Activated naive CD4-positive, alpha-beta T cell treated with anti-CD3 and anti-CD28 coated beads, Interleukin-2, amount 50 U/mL, for 72 hours (primary cell): Measurements from ENCODE around the gene LSAMP. TPM values are rescaled to one million over a fixed set of nuclear protein-coding genes. Genes with fewer than 3 reads are reported as not detected.

Experiments used
- ATAC-seq, 2 donors: fragments of 150-1000 bp; cut with Tn5 transposase; 2 replicates each; pipeline ENCODE4 v1.10.0; 2021; ENCODE audit warnings: mild to moderate bottlenecking in 2 of 2, moderate library complexity in 2 of 2
- DNase-seq, 2 donors: peaks; one replicate each; pipeline ENCODE4 v3.0.0; 2021 to 2022; ENCODE audit warnings: low spot score in 2 of 2
- H3K27ac Mint-ChIP-seq, 2 donors: one replicate each; pipeline ENCODE4 v1.8.0; 2022; ENCODE audit warnings: mild to moderate bottlenecking in 2 of 2, mixed read lengths in 2 of 2
- H3K36me3 Mint-ChIP-seq, 2 donors: one replicate each; pipeline ENCODE4 v1.8.0; 2022; ENCODE audit warnings: mixed read lengths in 2 of 2
- H3K9me3 Mint-ChIP-seq, 2 donors: one replicate each; pipeline ENCODE4 v1.8.0; 2022; ENCODE audit warnings: mixed read lengths in 2 of 2
- total RNA-seq, 2 donors: library from RNA; stranded (reverse); gene quantifications; one replicate each; pipeline ENCODE4 v1.2.3, GENCODE V29; 2022

LSAMP gene
- total RNA-seq, 2 donors from 2014 or later = not detected

DNA sequence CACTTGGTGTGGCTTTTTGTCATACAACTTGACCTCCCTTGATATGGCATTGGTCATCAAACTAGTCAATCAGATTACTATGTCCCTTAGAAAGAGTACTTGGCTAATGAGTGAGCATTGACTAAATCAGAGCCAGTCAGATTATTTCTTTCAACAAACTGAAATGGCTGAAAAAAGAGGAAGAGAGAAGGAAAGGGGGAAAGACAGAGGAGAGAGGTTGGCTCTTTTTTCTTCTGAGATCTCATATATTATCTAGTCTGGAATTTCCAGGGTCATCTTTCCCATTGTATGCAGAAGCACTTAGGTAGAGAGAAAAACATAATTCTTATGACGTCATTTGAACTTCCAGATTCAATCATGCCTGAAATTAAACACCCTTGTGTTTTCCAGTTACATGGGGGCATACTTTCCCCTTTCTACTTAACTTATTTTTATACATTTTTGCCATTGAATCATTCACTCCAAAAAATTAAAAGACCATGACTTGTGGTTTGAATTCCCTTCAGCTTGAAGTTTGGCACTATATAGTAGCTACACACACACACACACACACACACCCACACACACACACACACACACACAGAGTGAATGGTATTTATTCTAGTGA, 387.8 kb downstream of the LSAMP start:
- ATAC-seq (no peak), DNase-seq (no peak)
- Mint-ChIP-seq H3K27ac (no peak overlapping the region), H3K36me3 (no peaks in the 10 kb centered on the region), H3K9me3 (peaks cover 0 to 3% of the 10 kb centered on the region in 2 donors)

- H3K27ac Mint-ChIP-seq = no peak overlapping the region
- no peaks in the 10 kb centered on the region for H3K36me3 Mint-ChIP-seq
- ATAC-seq (no peak), DNase-seq (no peak)
- peaks cover 0 to 7% of the 10 kb centered on the region in 2 donors for H3K9me3 Mint-ChIP-seq
These were observed 389.0 kb downstream of the LSAMP start for GRCh38 chr3:116056280-116056679.

GRCh38 chr3:116053017-116053416, 392.3 kb downstream of the LSAMP start:
- Mint-ChIP-seq H3K9me3 (peaks cover 0 to 7% of the 10 kb centered on the region in 2 donors), H3K36me3 (no peaks in the 10 kb centered on the region), H3K27ac (no peak overlapping the region)
- ATAC-seq (no peak), DNase-seq (no peak)

GRCh38 chr3:116052602-116053001, 392.7 kb downstream of the LSAMP start:
- ATAC-seq (no peak), DNase-seq (no peak)
- Mint-ChIP-seq H3K9me3 (peaks cover 0 to 7% of the 10 kb centered on the region in 2 donors), H3K27ac (no peak overlapping the region), H3K36me3 (no peaks in the 10 kb centered on the region)

- ATAC-seq = no peak
- peaks cover 0 to 5% of the 10 kb centered on the region in 2 donors for H3K9me3 Mint-ChIP-seq
- no peaks in the 10 kb centered on the region for H3K36me3 Mint-ChIP-seq
- H3K27ac Mint-ChIP-seq = no peak overlapping the region
- no peak for DNase-seq
These were observed 393.7 kb downstream of the LSAMP start for GRCh38 chr3:116051586-116051985.

GRCh38 chr3:116051040-116051439, 394.2 kb downstream of the LSAMP start:
- peaks cover 0 to 4% of the 10 kb centered on the region in 2 donors for H3K9me3 Mint-ChIP-seq
- ATAC-seq (no peak), DNase-seq (no peak)
- H3K27ac Mint-ChIP-seq = no peak overlapping the region
- no peaks in the 10 kb centered on the region for H3K36me3 Mint-ChIP-seq

DNA sequence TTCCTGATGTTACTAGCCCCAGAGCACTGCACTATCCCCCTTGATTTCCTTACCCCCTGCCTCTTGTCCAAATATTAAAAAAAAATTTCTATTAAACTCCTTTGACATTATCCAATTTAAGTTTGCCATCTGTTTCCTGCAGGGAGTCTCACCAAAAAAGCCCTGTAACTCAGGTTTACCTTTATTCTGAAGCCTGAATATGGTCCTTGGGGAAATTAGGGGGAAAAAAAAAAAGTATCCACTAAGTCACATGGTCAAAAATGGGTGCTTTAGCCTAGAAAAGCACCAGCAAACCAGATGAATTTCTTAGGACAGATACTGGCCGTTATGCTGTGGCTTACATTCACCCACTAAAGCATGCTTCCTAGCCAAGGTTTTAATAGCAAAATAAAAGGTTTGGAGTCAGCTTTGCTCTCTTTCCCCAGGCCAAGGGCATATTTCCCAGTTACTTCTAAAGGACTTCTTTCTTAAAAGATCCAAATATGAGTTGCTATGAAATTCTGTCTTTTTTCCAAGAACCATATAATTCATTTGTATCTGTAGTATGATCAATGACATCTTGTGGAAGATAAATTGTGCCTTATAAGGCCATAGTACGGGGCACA, 394.9 kb downstream of the LSAMP start:
- ATAC-seq (no peak), DNase-seq (no peak)
- Mint-ChIP-seq H3K36me3 (no peaks in the 10 kb centered on the region), H3K9me3 (peaks cover 0 to 4% of the 10 kb centered on the region in 2 donors), H3K27ac (no peak overlapping the region)

GRCh38 chr3:116048991-116049390, 396.3 kb downstream of the LSAMP start:
- Mint-ChIP-seq H3K36me3 (no peaks in the 10 kb centered on the region), H3K27ac (no peak overlapping the region), H3K9me3 (peaks cover 0 to 4% of the 10 kb centered on the region in 2 donors)
- ATAC-seq (no peak), DNase-seq (no peak)

DNA sequence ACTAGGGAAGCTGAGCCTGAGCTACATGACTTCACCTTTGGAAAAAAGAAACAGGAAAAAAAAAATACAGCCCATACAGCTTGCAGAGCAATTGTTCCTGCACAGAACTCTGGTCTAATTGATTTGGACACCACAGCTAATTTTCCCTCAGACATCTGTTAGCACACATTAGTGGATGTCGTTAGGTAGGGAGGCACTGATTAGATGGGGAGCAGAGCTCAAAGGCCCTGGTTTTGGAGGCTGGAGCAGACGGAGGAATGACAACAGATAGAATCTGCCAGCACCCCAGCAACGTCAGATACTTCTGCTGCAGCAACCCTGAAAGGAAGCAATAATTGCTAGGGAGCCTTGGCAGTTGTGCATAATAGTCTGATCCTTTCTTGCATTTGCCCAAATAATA, 398.9 kb downstream of the LSAMP start:
- Mint-ChIP-seq H3K27ac (no peak overlapping the region), H3K9me3 (no peaks in the 10 kb centered on the region), H3K36me3 (no peaks in the 10 kb centered on the region)
- ATAC-seq (no peak), DNase-seq (no peak)

- H3K27ac Mint-ChIP-seq = no peak overlapping the region
- no peak for ATAC-seq
These were observed 400.0 kb downstream of the LSAMP start for GRCh38 chr3:116045314-116045713.

DNA sequence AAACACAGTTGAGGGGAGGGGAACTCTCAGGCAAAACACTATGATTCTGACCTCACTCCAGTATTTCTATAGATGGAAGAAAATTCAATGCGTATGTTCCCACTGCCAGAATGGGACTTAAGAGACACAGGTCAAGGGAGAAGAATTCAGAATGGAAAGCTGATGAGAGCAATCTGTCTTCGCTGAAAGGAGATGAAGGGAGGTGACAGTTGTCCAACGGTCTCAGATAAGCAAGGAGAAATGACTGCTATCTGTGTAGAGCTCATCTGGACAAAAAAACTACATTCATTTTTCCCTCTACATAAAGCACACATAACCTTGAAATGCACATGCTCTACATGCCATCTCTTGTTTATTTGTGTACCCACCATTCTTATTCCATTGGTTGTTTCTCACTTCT, 405.1 kb downstream of the LSAMP start:
- DNase-seq = no peak
- ATAC-seq = no peak
- Mint-ChIP-seq H3K36me3 (no peaks in the 10 kb centered on the region), H3K27ac (no peak overlapping the region), H3K9me3 (no peaks in the 10 kb centered on the region)

More at GRCh38 chr3:116045314-116045713, 400.0 kb downstream of the LSAMP start:
- Mint-ChIP-seq H3K36me3 (no peaks in the 10 kb centered on the region), H3K9me3 (no peaks in the 10 kb centered on the region)
- DNase-seq = no peak

DNA sequence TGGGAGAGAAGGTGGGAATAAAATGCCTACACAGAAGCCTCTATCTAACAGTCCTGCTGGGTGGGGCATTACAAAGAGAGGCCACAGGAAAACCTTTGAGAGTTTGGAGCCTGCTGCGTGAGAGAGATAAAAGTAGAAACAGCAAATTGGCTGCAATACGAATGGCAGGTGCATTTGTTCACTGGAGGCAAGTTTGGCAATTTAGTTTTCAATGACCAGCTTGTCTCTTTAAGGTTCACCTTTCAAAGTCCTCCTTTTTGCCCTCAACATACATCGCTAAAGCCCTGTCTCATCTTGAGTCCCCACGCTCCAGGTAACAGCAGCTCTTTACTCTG, 405.7 kb downstream of the LSAMP start:
- ATAC-seq = no peak
- Mint-ChIP-seq H3K27ac (no peak overlapping the region), H3K36me3 (no peaks in the 10 kb centered on the region), H3K9me3 (no peaks in the 10 kb centered on the region)
- no peak for DNase-seq

DNA sequence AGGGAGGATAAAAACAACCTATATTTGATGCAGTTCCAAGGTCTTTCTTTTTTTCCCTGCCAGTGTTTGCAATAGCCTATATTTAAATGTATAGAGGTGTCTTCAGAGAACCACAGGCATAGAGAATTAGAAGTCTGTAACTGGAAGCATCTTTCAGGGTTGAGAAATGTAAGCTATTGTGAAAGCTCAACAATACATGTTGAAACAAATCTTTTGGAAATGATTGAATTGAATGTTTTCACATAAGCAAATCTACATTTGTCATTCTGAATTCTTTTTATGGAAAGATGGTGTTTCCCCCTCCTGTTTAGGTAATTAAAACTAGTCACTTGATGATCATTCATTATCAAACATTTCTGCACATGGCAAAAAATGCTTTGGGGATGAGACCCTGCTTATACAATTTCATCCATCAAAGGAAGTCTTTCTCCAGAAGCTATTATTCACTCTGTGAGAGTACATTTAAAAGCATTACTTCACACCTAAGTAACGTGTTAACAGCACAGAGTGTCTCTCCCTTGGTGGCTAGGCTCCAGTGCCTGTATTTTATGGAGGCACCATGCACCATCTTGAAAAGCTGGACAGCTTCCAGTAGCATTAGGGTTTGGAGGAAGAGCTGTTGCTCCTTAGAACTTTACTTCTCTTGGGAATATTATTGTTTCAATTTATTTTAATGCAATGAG, 406.2 kb downstream of the LSAMP start:
- DNase-seq = no peak
- no peak for ATAC-seq
- Mint-ChIP-seq H3K9me3 (no peaks in the 10 kb centered on the region), H3K27ac (no peak overlapping the region), H3K36me3 (no peaks in the 10 kb centered on the region)

DNA sequence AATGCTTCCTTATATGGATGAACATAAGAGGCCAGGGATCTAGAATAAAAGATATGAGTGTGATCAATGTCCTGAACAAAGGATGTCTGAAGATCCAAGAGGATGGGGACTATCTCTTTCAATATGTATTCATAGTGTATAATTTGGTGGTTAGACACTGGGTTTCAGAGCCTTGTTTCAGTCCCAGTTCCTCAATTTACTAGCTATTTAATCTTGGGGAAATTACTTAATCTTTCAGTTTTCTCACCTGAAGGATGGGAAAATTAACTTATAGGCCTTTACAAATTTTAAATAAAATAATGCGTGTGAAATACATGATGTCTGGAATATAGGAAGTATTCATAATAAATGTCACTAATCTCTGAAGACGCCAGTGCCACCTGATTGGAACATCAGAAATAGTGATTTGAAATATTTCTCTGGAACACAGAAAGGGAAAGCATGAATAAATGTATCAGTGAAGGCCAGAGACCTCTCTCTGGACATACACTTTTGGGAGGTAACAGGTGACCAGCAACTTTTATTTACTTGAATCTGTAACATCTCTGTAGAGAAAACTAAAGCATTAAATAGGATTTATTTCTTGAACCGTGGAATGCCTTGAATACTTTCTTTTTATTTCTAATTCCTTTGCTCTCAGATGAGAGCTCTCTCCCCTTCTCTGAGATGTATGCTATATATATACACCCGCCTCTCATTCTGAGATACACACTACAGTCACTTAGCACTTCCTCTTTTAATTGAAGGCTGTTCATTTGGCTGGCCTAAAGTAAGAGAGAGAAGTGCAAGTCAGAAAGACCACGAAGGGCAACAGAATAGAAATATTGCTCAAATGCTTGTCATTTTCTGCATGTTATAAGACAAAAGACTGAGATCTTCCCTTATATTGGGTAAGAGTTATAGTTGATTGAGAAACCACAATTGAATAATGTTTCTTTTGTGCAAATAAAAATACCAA, 407.1 kb downstream of the LSAMP start:
- ATAC-seq (no peak), DNase-seq (no peak)
- Mint-ChIP-seq H3K36me3 (no peaks in the 10 kb centered on the region), H3K27ac (no peak overlapping the region), H3K9me3 (no peaks in the 10 kb centered on the region)

GRCh38 chr3:116035429-116035828, 409.9 kb downstream of the LSAMP start:
- no peaks in the 10 kb centered on the region for H3K9me3 Mint-ChIP-seq
- no peak overlapping the region for H3K27ac Mint-ChIP-seq
- DNase-seq (no peak), ATAC-seq (no peak)
- no peaks in the 10 kb centered on the region for H3K36me3 Mint-ChIP-seq

- no peaks in the 10 kb centered on the region for H3K9me3 Mint-ChIP-seq
- H3K27ac Mint-ChIP-seq = no peak overlapping the region
- DNase-seq = no peak
- no peaks in the 10 kb centered on the region for H3K36me3 Mint-ChIP-seq
- no peak for ATAC-seq
These were observed 410.5 kb downstream of the LSAMP start for GRCh38 chr3:116034794-116035193.

- no peak overlapping the region for H3K27ac Mint-ChIP-seq
- no peaks in the 10 kb centered on the region for H3K9me3 Mint-ChIP-seq
- ATAC-seq (no peak), DNase-seq (no peak)
- no peaks in the 10 kb centered on the region for H3K36me3 Mint-ChIP-seq
These were observed 411.2 kb downstream of the LSAMP start for GRCh38 chr3:116034086-116034485.
